B cell (primary cell): ENCODE measurements around the gene MAP4K4.

ENCODE experiments used
- EZH2 ChIP-seq: IDR thresholded peaks from 2 replicates; pipeline ENCODE4 v1.6.1; 2012; ENCODE audit warnings: borderline replicate concordance, low read depth, mild to moderate bottlenecking, moderate library complexity, low read length; ENCODE audit not compliant: insufficient read depth, poor library complexity, severe bottlenecking
- TF ChIP-seq, protein P1 (sequence below): fragments of 200-600 bp; IDR thresholded peaks from one replicate; pipeline ENCODE4 v1.8.0; 2022; ENCODE audit warnings: antibody characterized with exemption, mild to moderate bottlenecking

- TF ChIP-seq, protein P1, sequence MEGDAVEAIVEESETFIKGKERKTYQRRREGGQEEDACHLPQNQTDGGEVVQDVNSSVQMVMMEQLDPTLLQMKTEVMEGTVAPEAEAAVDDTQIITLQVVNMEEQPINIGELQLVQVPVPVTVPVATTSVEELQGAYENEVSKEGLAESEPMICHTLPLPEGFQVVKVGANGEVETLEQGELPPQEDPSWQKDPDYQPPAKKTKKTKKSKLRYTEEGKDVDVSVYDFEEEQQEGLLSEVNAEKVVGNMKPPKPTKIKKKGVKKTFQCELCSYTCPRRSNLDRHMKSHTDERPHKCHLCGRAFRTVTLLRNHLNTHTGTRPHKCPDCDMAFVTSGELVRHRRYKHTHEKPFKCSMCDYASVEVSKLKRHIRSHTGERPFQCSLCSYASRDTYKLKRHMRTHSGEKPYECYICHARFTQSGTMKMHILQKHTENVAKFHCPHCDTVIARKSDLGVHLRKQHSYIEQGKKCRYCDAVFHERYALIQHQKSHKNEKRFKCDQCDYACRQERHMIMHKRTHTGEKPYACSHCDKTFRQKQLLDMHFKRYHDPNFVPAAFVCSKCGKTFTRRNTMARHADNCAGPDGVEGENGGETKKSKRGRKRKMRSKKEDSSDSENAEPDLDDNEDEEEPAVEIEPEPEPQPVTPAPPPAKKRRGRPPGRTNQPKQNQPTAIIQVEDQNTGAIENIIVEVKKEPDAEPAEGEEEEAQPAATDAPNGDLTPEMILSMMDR, result no peak
- TF ChIP-seq EZH2, result no peak
These were observed 84.9 kb downstream of the MAP4K4 start for GRCh38 chr2:101782427-101782792.
